ENCODE results near the gene CDK16. TPM values are rescaled to one million over a fixed set of nuclear protein-coding genes. Genes with fewer than 3 reads are reported as not detected.

Gene CDK16
- total and polyA plus RNA-seq, 2 donors (not counting 1 experiment from before 2014, with no cell fraction given) = 68.2 to 92.9 TPM

- no peak for ATAC-seq (ENCODE audit: low read depth)
- Histone ChIP-seq H3K9ac (ENCODE audit: low read length) (peak overlapping the region; percentile 67), H3K27me3 (replicated peaks in 1 of 4; ENCODE audit: control extremely low read depth in 1 of 4, control insufficient read depth in 3 of 4, insufficient read depth in 4 of 4, low read length in 3 of 4) (no peaks in the 10 kb centered on the region), H3K79me2 (ENCODE audit: control insufficient read depth, insufficient read depth, low read length) (peaks cover 29% of the 10 kb centered on the region), H4K20me1 (ENCODE audit: control insufficient read depth, insufficient read depth, low read length, poor library complexity, severe bottlenecking) (peaks cover 22% of the 10 kb centered on the region), H2AFZ (ENCODE audit: insufficient read depth, low read depth, low read length, poor library complexity, severe bottlenecking) (peak overlapping the region; percentile 57), H3K36me3 (replicated peaks in 1 of 2; ENCODE audit: control extremely low read depth in 1 of 2, control insufficient read depth in 1 of 2, extremely low read depth in 1 of 2, insufficient read depth in 2 of 2, low read length in 1 of 2) (peaks cover 0 to 32% of the 10 kb centered on the region in 2 experiments), H3K4me2 (replicated peaks; ENCODE audit: low read depth, low read length, poor library complexity, severe bottlenecking) (peak overlapping the region; percentile 96), H3K4me1 (ENCODE audit: control insufficient read depth in 2 of 2, insufficient read depth in 2 of 2, low read length in 2 of 2) (peaks cover 26 to 27% of the 10 kb centered on the region in 2 donors), H3K27ac (ENCODE audit: low read length in 2 of 2) (peak overlapping the region; percentile 85 to 94), H3K4me3 (ENCODE audit: control extremely low read depth in 1 of 5, extremely low read depth in 1 of 5, insufficient read depth in 1 of 5, low read depth in 2 of 5, low read length in 4 of 5) (peak overlapping the region; percentile 23 to 81 (median 52)), H3K9me3 (ENCODE audit: control extremely low read depth in 1 of 3, control insufficient read depth in 2 of 3, insufficient read depth in 1 of 3, low read length in 2 of 3) (no peaks in the 10 kb centered on the region)
- Mint-ChIP-seq H3K4me1 (peaks cover 39% of the 10 kb centered on the region), H3K4me3 (peak overlapping the region; percentile 96), H3K27ac (peak overlapping the region; percentile 100), H3K27me3 (no peaks in the 10 kb centered on the region), H3K9me3 (ENCODE audit: insufficient read depth) (no peaks in the 10 kb centered on the region)
- ChIA-PET POLR2A (interaction anchor here (0.9 to 1.3 kb wide), 6 partner anchors 12 to 339 kb away, joined by 3 to 16 read pairs (median 3); partner anchors contain the start of genes NDUFB11, RBM10 and USP11), CTCF (interaction anchor here (0.7 to 1.4 kb wide), 2 partner anchors 22 to 168 kb away, joined by 3 to 6 read pairs; no protein-coding TSS in a partner anchor)
- DNase-seq = no peak
- TF ChIP-seq EZH2 (IDR thresholded peaks at IDR 0.05; ENCODE audit: borderline replicate concordance, insufficient read depth, low read depth, low read length, poor library complexity, severe bottlenecking) (no peak), CTCF (IDR thresholded peaks at IDR 0.05) (no peak)
- intact Hi-C loops (cut with micrococcal nuclease) = loop anchor here (1.0 to 10.0 kb wide), 4 partner anchors 24 to 1698 kb away; partner anchors contain the start of genes PIM2, SLC35A2, SLC9A7 and UBA1
- 67% methylated on average over 1 of the region's 22 CpGs for WGBS (ENCODE audit: insufficient coverage)
These were observed 1.2 kb upstream of the CDK16 start for GRCh38 chrX:47217121-47217851.

Data from B cell (primary cell).